Astrocyte (in vitro differentiated cells and primary cell): ENCODE data around the gene ANKRD33B. TPM values are rescaled to one million over a fixed set of nuclear protein-coding genes. Genes with fewer than 3 reads are reported as not detected.

Experiments used
- DNase-seq: peaks from one replicate; pipeline ENCODE4 v3.0.0-alpha.2; 2010; ENCODE audit warnings: low read depth
- FAIRE-seq: peaks from 2 replicates; lab custom pipeline; 2011; peaks lifted over from hg19 to GRCh38; lab: Jason Lieb, UNC
- H2AFZ ChIP-seq: 2 replicates; pipeline ENCODE4 v1.6.0; 2012; ENCODE audit warnings: low read depth, low read length, inconsistent platforms
- H3K27ac ChIP-seq: 2 replicates; pipeline ENCODE4 v1.5.1; 2011; ENCODE audit warnings: low read depth, low read length, inconsistent platforms
- H3K27me3 ChIP-seq: 2 replicates; pipeline ENCODE4 v1.6.0; 2011; ENCODE audit warnings: low read length, inconsistent platforms; ENCODE audit not compliant: insufficient read depth
- H3K36me3 ChIP-seq: 2 replicates; pipeline ENCODE4 v1.5.1; 2011; ENCODE audit warnings: low read length, inconsistent platforms; ENCODE audit not compliant: insufficient read depth
- H3K4me1 ChIP-seq: 2 replicates; pipeline ENCODE4 v1.5.1; 2011; ENCODE audit warnings: low read length, inconsistent platforms; ENCODE audit not compliant: insufficient read depth
- H3K4me2 ChIP-seq: 2 replicates; pipeline ENCODE4 v1.6.0; 2012; ENCODE audit warnings: low read length, inconsistent platforms
- H3K4me3 ChIP-seq: 2 replicates; pipeline ENCODE4 v1.5.1; 2011; ENCODE audit warnings: low read depth, mild to moderate bottlenecking, low read length, inconsistent platforms; ENCODE audit not compliant: insufficient read depth
- H3K79me2 ChIP-seq: 2 replicates; pipeline ENCODE4 v1.6.0; 2012; ENCODE audit warnings: mild to moderate bottlenecking, low read length, inconsistent platforms; ENCODE audit not compliant: insufficient read depth
- H3K9ac ChIP-seq: 2 replicates; pipeline ENCODE4 v1.6.0; 2012; ENCODE audit warnings: mild to moderate bottlenecking, low read length, inconsistent platforms
- H3K9me3 ChIP-seq: 2 replicates; pipeline ENCODE4 v1.5.1; 2012; ENCODE audit warnings: low read depth, mild to moderate bottlenecking, low read length, inconsistent platforms; ENCODE audit not compliant: insufficient read depth
- H4K20me1 ChIP-seq: 2 replicates; pipeline ENCODE4 v1.6.0; 2012; ENCODE audit warnings: low read length, inconsistent platforms; ENCODE audit not compliant: insufficient read depth
- H3K27ac Mint-ChIP-seq: one replicate; pipeline ENCODE4 v1.8.0; 2021; ENCODE audit warnings: mild to moderate bottlenecking, mixed read lengths; ENCODE audit not compliant: unreplicated experiment
- H3K27me3 Mint-ChIP-seq: one replicate; pipeline ENCODE4 v1.8.0; 2021; ENCODE audit warnings: low read depth, mixed read lengths; ENCODE audit not compliant: unreplicated experiment
- H3K36me3 Mint-ChIP-seq: one replicate; pipeline ENCODE4 v1.8.0; 2021; ENCODE audit warnings: low read depth, mixed read lengths; ENCODE audit not compliant: unreplicated experiment
- H3K4me1 Mint-ChIP-seq: one replicate; pipeline ENCODE4 v1.8.0; 2021; ENCODE audit warnings: low read depth, mixed read lengths; ENCODE audit not compliant: unreplicated experiment
- H3K4me3 Mint-ChIP-seq: one replicate; pipeline ENCODE4 v1.8.0; 2021; ENCODE audit warnings: mild to moderate bottlenecking, moderate library complexity, mixed read lengths; ENCODE audit not compliant: unreplicated experiment
- H3K9me3 Mint-ChIP-seq: one replicate; pipeline ENCODE4 v1.8.0; 2021; ENCODE audit warnings: mild to moderate bottlenecking, mixed read lengths; ENCODE audit not compliant: unreplicated experiment
- EZH2 ChIP-seq: IDR thresholded peaks from 2 replicates; pipeline ENCODE4 v1.6.1; 2012; ENCODE audit warnings: mild to moderate bottlenecking, low read length, inconsistent platforms; ENCODE audit not compliant: insufficient read depth
- total RNA-seq: library from RNA; stranded (reverse); gene quantifications from 2 replicates; pipeline ENCODE4 v1.2.1, GENCODE V29; 2021
- TF ChIP-seq, protein P1 (sequence below): IDR thresholded peaks from 2 replicates; pipeline ENCODE4 v1.5.1; 2011; ENCODE audit warnings: low read depth, mild to moderate bottlenecking, inconsistent platforms, low read length, moderate library complexity; ENCODE audit not compliant: insufficient read depth

Gene ANKRD33B
- total RNA-seq, 1 donor from 2014 or later: 22.7 TPM

DNA sequence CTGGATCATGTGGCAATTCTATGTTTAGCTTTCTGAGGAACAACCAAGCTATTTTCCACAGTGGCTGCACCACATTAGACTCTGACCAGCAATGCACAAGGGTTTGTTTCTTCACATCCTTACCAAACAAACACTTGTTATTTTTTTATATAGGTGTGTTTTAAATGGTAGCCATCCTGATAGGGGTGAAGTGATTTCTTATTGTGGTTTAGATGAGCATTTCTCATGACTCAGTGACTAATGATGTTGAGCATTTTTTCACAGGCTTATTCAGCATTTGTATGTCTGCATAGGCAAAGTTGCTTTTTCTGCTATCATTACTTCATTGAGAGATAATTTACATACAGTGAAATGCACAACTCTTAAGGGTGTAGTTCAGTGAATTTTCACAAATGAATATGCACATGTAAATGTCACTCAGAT, 36.0 kb downstream of the ANKRD33B start:
- Mint-ChIP-seq H3K27me3 (no peaks in the 10 kb centered on the region), H3K27ac (peak overlapping the region; percentile 70), H3K9me3 (peaks cover 6% of the 10 kb centered on the region), H3K4me3 (no peak overlapping the region), H3K4me1 (peaks cover 60% of the 10 kb centered on the region), H3K36me3 (peaks cover 2% of the 10 kb centered on the region)
- Histone ChIP-seq H3K4me1 (peaks cover 41% of the 10 kb centered on the region), H3K9ac (no peak overlapping the region), H4K20me1 (no peaks in the 10 kb centered on the region), H3K36me3 (no peaks in the 10 kb centered on the region), H3K27ac (no peak overlapping the region), H3K4me3 (no peak overlapping the region), H3K9me3 (no peaks in the 10 kb centered on the region), H3K79me2 (no peaks in the 10 kb centered on the region), H3K27me3 (no peaks in the 10 kb centered on the region), H3K4me2 (peak overlapping the region; percentile 12), H2AFZ (no peak overlapping the region)
- DNase-seq (peak; percentile 82), FAIRE-seq (peak; percentile 13)
- no peak for TF ChIP-seq EZH2
- TF ChIP-seq, protein P1, sequence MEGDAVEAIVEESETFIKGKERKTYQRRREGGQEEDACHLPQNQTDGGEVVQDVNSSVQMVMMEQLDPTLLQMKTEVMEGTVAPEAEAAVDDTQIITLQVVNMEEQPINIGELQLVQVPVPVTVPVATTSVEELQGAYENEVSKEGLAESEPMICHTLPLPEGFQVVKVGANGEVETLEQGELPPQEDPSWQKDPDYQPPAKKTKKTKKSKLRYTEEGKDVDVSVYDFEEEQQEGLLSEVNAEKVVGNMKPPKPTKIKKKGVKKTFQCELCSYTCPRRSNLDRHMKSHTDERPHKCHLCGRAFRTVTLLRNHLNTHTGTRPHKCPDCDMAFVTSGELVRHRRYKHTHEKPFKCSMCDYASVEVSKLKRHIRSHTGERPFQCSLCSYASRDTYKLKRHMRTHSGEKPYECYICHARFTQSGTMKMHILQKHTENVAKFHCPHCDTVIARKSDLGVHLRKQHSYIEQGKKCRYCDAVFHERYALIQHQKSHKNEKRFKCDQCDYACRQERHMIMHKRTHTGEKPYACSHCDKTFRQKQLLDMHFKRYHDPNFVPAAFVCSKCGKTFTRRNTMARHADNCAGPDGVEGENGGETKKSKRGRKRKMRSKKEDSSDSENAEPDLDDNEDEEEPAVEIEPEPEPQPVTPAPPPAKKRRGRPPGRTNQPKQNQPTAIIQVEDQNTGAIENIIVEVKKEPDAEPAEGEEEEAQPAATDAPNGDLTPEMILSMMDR: no peak

DNA sequence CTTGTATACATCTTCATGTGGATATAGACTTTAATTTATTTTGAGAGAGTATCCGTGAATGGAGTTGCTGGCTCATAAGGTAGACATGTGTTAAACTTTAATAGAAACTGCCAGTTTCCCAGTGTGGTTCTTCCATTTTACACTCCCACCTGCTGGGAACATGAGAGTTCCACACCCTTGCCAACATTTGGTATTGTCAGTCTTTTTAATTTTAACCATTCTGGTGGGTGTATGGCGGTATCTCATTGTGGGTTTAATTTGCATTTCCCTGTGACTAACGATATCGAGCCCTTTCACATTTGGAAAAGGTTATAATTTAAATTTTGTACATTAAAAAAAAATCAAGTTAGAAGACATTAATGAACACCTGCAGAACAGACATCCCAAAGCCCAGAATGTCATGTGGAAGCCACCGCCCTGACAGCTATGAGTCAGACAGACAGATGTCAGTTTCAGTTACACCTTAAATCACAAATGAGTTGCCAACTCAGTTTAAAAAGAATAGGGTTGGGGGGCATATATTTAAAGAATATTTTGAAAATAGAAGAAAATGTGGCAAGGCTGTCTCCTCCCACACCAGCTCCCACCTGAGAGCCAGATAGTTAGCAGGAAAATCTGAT, 36.9 kb downstream of the ANKRD33B start:
- Mint-ChIP-seq H3K4me3 (no peak overlapping the region), H3K9me3 (peaks cover 6% of the 10 kb centered on the region), H3K27ac (peak overlapping the region; percentile 70), H3K27me3 (no peaks in the 10 kb centered on the region), H3K4me1 (peaks cover 52% of the 10 kb centered on the region), H3K36me3 (peaks cover 2% of the 10 kb centered on the region)
- no peak overlapping the region for H3K4me3 ChIP-seq
- H2AFZ ChIP-seq: peak overlapping the region; percentile 22
- peak overlapping the region; percentile 34 for H3K27ac ChIP-seq
- peak overlapping the region; percentile 52 for H3K9ac ChIP-seq
- no peaks in the 10 kb centered on the region for H3K9me3 ChIP-seq
- peaks cover 32% of the 10 kb centered on the region for H3K4me1 ChIP-seq
- peak overlapping the region; percentile 77 for H3K4me2 ChIP-seq
- no peaks in the 10 kb centered on the region for H3K79me2 ChIP-seq
- FAIRE-seq (no peak), DNase-seq (peak; percentile 11)
- no peaks in the 10 kb centered on the region for H3K27me3 ChIP-seq
- TF ChIP-seq, protein P1: no peak
- TF ChIP-seq EZH2: no peak
- H3K36me3 ChIP-seq: no peaks in the 10 kb centered on the region
- H4K20me1 ChIP-seq: no peaks in the 10 kb centered on the region
